Activated CD4-positive, alpha-beta T cell treated with anti-CD3 and anti-CD28 coated beads, Interleukin-2, amount 50 U/mL, for 1 hour (primary cell): Measurements from ENCODE around the gene UTP11.

Experiments
- DNase-seq: peaks from one replicate; pipeline ENCODE4 v3.0.0-alpha.2; 2020

UTP11 gene

DNA sequence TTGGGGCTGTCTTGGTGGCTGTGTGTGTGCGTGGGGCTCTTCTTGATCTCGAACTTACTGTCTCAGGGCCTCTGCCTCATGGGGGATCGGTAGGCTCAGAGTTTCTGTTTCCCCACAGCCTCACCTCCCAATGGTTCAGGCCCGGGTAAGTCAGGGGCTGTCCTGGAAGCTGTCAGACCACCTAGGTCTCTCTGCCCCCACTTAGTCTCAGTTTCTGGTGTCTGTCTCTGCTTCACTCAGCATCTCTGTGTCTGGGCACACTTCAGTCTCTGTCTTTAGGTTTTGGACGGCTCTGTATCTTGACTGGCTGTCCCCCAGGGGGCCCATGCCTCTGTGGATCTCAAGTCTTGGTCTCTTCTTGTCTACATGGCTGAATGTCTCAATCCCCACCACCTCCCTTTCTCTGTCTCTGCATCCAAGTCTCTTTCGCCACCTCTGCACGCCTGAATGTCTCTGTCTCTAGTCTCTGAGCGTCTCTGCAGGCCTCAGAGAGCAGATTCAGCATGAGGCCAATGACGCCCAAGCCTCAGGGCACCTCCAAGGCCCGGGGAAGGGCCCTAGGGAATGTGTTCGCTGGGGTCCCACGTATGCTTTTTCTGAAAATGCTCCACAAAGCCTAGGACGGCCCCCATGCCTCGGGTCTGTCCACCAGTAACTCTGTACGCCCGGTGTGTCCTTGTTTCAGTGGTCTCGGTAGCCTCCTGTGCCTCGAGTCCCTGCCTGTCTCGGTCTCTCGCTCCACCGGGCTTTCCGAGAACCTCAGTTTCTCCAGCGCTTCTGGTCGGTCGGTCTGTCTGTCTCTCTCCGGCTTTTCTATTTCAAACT, 8.0 kb upstream of the UTP11 start:
- no peak for DNase-seq

DNA sequence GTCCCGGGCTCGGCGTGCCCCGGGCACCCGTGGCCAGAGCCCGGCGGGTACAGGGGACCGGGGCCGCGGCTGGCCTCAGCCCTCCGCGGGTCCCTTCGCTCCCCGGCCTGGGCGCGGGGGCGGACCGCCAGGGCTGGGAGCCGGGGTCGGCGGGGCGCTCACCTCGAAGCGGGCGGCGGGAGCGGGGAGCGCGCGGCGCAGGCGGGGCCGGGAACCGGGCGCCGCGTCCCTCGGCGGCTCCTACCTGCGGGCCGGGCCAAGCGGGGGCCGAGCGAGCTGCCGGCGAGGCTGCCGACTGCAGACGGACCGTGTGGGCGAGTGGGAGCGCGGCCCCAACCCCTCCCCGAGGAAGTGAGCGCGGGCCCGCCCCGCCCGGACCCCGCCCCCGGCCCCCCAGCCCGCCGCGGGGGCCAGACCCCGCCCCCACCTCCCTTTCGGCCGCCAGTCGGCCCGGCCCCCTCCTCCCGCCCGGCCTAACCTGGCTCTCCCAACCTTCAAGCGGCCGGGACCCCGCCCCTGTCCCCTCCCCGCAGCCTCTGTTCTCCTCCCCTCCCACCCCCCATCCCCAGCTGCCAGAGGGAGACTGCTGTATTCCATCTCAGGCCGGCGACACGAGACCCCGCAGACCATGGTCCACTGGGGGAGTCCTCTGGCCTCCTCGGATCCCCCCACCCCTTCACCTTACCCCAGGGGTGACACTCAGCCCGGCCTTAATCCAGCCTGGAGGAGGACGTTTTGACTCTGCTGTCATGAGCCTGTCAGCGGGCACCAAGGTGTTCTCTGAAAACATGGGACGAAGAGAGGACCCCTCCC, 7.1 kb upstream of the UTP11 start, which contains the start of gene FHL3:
Gene FHL3 (minus strand): TSS at position 320 of the 813 bp plus-strand sequence. CDS start 6,102 bp downstream, outside the sequence.
- peak; percentile 37 for DNase-seq

DNA sequence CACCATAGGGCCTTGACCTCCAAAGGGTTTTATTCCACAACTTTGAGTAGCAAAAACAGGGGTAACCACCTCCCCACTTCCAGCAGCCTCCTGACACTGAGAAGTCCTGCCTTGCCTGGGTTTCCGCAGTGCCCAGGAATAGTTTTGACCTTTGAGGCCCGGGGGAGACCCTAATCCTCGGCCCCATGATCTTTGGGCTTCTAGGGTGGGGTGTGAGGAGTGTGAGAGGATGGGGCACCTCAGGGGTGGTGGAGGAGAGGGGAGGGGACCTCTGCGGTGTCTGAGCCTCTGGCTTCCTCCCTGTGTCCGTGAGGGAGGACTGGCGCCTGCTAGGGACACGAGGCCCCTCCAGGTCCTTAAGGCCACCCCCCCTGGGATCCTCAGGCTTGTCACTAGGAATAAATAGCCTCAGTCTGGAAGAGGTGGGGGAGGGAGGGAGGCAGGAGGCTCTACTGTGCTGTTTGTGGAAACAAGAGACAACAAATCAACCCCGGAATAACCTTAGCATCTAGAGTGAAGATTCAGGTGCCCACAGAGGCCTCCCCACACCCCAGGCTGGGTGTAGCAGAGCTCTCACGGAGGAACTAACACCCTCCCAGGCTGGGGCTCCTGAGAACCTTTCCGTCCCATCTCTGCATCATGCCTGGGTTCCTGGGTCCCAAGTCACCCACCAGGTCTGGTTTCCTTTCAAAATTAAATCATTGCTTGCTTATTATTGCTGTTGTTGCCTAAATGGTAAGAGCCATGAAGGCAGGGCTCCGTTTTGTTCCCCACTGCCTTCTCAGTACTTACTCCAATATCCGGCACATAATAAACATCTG, 6.3 kb upstream of the UTP11 start:
- DNase-seq = no peak

DNA sequence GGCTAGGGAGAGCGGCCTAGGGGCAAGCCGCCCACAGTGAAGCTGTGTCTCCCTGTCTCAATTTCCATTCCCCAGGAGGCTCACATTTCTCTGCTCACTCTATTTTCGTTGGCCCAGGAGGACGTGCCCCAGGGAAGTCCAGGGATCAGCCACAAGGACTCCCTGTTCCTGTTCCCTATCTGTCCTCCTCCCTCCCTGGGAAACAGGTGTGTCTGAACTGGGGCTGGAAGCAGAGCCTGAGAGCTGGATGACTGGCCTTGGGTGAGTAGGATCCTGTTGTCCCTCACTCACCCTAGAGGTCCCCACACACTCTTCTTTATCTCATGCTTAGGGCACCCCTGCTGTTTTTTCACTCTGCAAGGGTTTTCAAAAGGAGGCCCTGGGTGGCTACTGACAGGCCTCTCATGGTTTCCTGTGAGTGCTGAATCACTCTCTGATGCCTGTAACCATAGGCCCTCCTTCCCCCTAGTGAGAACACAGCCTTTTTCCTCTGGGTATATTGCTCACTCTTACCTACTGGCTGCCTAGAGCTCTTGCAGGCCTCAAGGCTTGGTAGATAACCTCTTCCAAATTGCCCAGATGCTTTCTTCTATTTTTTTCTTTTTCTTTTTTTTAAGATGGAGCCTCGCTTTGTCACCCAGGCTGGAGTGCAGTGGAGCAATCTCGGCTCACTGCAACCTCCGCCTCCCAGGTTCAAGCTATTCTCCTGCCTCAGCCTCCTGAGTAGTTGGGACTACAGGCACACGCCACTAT, 3.3 kb upstream of the UTP11 start:
- DNase-seq = no peak

DNA sequence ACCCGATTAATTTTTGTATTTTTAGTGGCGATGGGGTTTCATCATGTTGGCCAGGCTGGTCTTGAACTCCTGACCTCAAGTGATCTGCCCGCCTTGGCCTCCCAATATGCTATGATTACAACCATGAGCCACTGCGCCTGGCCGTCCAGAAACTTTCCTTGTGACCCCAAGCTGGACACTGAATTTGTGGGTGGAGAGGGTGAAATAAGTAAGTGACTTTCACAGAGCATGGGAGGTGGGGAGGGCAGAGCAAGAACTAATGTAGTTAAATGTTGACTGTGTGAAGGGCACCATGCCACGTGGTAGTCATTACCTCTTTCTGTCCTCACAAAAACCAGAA, 2.7 kb upstream of the UTP11 start:
- no peak for DNase-seq

DNA sequence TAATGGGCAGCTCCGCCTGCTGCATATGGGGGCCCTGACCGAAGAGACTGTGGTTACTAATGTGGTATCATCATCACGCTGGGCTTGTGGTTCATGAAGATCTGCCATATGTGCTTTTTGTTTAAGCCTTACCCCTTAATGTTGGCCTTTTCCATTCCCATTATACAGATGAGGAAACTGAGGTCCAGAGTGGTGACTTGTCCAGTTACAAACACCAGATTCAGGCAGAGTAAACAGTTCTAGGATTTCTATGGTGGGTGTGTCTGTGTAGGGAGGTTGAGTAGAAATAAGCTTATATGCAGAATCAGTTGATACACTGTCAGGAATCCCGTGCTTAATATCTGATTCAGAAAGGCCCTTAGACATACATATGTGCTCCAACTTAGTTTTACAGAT, 691 bp downstream of the UTP11 start:
- DNase-seq = no peak

DNA sequence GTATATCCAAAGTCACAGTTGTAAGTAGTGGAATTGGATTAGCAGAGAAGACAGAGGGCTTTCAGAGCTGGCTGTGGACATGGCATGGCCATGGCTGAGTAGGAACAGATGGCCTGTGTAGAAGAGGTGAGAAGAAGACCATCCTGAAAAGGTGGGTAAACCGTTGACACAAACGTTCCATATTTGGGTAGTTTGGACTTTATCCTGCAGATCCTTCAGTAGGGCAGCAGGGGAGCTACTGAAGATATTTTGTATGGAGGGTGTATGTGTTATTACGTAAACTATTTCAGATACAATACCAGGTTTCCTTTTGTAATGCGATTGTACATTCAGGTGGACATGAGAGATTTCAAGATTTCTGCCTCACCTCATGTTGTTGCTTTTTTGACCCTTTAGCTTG, 1.6 kb downstream of the UTP11 start:
- DNase-seq = no peak

DNA sequence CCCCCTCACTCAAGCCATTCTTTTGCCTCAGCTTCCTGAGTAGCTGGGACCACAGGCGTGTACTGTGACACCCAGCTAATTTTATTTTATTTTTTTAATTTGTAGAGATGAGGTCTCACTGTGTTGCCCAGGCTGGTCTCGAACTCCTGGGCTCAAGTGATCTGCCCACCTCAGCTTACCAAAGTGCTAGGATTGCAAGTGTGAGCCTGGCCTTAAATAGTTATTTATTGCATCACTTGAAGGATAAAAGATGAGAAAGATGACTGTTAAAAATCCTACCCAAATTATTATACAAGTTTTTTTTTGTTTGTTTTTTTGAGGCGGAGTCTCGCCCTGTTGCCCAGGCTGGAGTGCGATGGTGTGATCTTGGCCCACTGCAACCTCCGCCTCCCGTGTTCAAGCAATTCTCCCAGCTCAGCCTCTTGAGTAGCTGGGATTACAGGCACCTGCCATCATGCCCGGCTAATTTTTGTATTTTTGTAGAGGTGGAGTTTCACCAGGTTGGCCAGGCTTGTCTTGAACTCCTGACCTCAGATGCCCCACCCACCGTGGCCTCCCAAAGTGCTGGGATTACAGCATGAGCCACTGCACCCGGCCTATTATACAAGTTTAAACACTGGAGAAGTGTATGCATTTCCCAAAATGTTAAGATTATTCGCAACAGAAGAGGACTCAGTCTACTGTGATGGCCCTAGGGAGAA, 2.3 kb downstream of the UTP11 start:
- no peak for DNase-seq

DNA sequence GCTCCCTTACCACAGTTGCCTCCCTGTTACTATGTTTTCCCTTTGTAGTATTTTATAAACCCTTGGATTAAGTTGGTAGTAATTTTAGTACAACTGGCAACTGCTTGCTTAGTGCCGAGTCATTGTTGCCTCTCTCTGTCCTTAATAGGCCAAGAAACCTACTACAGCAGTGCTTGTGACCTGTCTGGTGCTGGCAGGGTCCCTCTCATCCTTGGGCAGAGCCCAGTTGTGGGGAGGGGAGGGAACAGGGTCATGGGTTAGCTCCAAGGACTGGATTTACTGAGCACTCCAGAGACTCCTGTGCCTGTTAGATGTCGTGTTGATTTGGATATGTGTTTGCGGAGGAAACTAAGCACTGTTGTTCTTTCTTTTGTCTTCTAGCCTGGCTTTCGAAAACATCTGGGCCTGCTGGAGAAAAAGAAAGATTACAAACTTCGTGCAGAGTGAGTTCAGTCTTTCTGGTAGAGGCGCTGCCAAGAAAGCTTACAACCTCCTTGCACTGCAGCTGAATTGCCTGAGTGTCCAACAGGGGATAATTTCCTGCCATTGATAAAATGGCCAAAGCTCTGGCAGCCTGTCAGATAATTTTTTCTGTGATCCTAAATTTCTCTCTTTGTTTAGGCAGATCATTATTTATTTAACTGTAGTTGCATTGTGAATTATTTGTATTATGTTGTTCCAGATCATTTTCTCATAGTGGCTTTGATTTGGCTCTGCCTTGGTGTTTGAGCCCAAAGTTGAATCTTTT, 3.6 kb downstream of the UTP11 start:
- DNase-seq = no peak

DNA sequence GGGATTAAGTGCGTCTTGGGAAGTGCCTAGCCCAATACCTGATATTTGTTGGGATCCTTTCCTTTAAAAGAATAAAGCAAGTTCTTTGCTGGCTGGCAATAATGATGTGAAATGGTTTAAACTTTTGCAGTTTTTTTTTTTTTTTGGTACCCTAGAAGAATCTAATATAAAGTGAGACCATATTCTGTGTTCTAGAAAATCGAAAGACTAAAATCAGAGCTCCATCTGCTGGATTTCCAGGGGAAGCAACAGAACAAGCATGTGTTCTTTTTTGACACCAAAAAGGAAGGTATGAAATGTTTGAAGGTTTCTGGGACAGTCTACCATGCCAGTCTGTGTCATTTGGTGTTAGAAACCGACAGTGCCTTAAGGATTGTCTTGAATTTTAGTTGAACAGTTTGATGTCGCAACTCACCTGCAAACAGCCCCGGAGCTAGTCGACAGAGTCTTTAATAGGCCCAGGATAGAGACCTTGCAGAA, 6.4 kb downstream of the UTP11 start:
- DNase-seq = no peak

DNA sequence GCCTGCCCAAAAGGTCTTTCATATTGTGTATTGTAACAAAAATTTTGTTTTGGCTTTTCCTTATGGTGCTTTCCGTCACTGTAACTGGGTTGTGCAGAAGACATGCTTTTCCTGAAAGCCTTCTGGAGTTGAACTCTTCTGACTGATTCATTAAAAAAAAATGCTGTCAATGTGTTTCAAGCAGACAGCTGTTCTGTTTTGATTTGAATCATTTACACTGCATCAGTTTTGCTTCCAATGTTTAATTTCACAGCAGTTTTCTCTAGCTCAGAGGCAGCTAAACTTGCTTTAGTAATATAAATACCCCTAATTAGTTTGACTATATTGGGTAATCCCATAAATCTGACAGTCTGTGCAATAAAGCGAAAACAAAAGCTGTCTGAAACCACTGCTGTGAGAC, 7.9 kb downstream of the UTP11 start:
- DNase-seq = no peak

DNA sequence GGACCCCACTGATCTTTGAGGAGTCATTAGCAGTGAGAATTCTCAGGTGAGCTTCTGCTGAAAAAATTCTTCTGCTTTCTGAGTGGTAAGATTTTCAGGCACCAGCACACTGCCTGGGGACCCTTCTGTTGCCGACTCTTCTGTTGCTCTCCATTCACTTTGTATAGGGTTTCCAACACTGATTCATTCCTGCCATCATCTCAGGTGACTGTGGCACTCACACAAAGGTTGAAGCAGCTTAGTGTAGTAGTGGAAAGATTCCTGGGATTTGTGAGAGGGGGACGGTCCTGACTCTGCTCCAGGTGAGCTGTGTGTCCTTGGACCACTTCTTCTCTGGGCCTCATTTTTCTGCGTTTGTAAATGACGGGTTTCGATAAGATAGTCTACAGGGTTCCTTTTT, 9.4 kb downstream of the UTP11 start:
- DNase-seq = no peak

DNA sequence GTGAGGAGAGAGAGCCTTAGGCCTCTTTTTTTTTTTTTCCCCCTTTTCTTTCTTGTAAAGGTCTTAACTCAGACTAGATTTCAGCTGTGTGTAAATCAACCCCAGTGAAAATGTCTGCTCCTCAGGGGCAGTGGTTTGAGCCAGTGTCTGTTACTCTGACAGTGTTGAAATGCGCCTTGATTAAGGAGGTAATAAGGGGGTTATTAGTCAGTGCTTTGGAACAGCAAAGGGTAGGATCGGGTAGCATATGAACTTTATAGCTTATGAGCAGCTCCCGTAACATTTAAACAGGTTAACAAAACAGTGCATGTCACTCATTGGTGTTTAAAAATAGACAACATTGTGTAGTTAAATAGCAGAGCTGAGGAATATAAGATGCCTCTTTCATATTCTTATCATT, 10.3 kb downstream of the UTP11 start:
- DNase-seq = no peak

DNA sequence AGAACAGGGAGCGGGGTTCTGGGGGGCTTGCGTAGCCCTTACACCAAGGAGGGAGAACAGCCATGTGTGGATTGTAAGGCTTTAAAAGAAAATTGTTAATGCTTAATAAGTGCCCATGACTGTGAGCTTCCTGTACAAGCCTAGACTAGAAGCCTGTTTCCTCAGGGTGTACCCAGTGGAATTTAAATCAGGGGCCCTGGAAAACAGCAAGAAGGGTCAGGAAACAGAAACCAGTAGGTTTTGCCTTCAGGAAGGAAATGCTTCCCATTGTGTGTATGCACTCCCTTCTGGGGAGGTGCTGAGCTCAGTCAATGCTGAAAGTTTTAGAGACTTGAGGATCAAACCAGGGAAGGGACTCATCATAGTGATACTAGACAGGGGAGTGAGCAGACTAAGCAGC, 12.7 kb downstream of the UTP11 start:
- DNase-seq = no peak

DNA sequence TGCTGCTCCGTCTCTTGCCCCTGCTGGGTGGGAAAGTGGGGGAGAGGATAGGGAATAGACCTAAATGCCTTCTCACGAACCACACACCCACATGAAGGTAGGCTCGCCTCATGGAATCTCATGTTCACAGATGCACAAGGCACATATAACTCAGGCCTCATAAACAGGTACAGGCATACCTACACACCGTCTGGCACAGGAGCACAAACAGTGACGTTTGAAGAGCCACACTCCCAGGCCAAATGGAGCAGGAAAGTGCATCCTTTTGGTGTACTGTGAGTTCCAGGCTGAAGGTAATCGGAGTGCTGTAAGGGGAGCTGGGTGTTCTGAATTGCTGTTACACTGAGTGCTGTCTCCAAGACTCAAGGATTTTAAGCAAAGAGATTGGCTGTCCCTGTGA, 13.1 kb downstream of the UTP11 start:
- no peak for DNase-seq

DNA sequence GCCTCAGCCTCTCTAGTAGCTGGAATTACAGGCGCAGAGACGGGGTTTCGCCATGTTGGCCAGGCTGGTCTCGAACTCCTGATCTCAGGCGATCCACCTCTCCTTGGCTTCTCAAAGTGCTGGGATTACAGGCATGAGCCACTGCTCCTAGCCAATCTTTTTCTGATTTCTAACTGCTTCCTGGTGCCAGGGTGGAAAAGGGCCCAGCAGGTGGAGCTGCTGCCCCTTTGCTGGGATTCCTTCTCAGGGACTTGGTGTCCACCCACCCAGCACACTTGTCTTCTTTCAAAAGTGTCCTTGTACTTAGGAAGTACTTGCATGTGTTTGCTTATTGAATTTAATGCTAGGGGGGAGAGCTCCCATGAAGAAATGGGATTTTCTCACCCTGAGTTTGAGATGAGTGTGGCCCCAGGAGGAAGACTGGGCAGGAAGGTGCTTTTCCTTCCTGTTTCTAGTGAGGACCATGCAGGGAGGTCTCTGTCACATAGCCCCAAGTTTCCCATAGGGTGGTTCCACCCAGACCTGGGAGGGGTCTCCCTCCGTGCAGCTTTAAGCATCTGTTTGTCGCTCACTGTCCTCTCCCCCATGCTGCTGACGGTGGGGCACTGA, 14.2 kb downstream of the UTP11 start:
- no peak for DNase-seq

DNA sequence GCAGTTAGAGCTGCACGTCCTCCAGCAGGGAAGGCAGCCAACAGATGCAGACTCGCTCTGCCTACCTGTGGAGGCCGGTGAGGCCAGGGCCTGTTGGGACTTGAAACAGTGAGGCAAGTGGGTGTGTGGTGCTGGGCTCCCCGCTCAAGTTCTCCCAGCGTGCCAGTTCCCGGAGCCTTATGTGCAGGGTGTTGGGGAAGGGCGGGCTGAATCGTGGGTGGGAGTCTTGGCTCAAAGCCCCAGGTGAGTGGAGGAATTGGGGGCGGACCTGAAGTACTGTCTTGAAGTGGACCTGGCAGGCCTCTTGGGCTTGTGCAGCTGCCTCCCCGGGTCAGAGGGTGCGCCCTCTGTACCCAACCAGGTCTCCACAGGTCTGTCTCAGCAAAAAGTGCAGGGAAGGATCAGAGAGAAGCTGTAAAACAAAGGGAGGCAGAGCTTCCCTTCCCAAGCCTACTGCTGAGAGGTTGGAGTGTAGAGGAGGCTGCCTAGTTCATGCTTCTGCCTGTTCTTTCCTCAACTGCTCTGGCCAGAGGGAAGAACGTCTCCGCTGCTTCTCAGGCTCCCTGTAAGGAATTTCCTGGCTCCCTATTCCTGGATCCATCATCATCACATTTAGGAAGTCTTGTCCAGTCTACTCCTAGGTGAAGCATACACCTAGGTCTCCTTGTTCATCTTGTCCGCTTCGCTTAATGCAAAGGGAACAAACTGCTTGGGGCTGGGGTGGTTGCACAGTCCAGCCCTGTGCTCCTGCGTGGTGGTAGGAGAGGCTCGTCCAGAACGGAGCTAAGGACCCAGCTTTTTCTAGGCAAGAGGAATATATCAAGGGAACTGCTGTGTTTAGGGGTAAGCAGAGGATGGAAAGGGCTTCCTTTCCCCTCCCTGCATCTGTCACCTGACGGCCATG, 14.9 kb downstream of the UTP11 start:
- no peak for DNase-seq

DNA sequence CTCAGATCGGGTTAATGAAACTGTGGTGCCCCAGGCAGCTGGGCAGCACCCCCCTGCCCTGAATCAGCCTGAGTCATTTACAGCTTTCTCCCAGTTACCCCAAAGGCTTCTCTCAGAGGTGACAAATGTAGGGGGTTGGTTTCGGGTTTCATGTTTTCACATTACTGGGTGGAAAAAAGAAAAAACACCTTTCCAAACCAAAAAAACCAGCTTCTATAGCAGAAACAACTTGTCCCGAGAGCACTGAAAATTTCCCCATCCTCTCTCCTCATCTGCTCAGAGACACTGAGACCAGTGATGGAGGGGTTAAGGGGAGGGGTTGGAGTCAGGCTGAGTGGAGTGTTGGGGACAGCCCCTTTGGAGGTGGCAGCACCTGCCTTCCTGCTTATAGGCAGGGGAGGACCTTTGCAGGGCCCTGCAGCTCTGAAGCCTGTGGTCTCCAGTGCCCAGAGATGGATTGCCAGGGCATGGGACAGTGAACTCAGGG, 15.6 kb downstream of the UTP11 start:
- no peak for DNase-seq

DNA sequence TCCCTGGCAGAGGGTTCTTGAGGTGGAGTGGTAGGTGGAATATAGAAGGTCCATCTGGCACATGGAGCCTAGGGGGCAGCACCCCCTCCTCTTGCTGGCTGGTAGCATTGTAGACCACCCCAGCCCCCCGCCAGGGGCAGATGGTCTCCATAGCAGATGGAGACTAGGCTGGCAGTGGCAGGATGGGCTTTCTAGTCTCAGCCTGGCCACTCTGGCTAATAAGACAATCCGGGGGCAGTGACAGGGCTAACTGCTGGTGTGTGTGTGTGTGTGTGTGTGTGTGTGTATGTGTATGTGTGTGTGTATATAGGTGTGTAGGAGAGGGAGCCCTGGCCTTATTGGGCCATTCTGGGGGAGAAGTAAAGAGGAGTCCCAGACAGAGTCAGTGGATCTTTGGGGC, 16.1 kb downstream of the UTP11 start:
- DNase-seq = no peak
